H4 (cell line): ENCODE measurements around the gene UIMC1. TPM values are rescaled to one million over a fixed set of nuclear protein-coding genes. Genes with fewer than 3 reads are reported as not detected.

Source experiments
- DNase-seq: peaks from one replicate; pipeline ENCODE4 v3.0.0-alpha.2; 2015; ENCODE audit warnings: low spot score
- total RNA-seq: library from RNA; depleted of rRNA; stranded (reverse); fragments of >200 nt; shearing (Covaris generic); gene quantifications from 2 replicates; pipeline ENCODE4 v1.2.3, GENCODE V29; 2014

UIMC1 gene
- total RNA-seq, 1 experiment from 2014 or later, result 38.1 TPM

DNA sequence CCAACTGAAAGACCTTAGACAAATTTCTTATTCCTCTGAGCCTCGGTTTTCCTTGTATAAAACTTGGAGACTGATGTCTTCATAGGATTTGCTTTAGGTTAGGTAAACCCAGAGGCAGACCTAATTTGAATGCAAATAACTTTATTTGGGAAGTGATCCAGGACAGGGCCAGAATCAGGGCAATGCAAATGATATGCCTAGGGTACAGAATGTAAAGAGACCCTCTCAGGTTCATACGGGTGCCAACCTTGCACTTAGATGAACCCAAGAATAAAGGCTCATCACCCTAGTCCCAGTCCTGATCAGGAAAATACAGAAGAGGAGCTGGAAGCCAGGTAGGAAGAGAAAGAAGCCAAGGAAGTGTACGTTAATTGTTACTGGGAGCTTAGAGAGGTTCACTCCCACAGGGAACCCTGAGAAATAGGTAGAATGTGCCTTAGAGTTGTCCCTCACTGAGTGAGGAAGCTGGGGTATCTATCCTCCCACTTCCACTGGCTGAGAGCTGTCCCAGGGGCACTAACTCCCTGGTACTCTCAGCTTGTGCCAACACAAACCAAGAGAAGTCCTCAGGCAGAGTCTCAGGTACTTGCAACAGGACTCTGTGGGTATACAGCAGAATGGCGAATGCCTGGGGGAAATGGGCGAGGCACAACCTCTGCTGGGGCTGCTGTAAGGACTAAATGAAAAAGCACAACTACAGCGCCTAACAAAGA is 104.3 kb downstream of the UIMC1 start:
- no peak for DNase-seq

DNA sequence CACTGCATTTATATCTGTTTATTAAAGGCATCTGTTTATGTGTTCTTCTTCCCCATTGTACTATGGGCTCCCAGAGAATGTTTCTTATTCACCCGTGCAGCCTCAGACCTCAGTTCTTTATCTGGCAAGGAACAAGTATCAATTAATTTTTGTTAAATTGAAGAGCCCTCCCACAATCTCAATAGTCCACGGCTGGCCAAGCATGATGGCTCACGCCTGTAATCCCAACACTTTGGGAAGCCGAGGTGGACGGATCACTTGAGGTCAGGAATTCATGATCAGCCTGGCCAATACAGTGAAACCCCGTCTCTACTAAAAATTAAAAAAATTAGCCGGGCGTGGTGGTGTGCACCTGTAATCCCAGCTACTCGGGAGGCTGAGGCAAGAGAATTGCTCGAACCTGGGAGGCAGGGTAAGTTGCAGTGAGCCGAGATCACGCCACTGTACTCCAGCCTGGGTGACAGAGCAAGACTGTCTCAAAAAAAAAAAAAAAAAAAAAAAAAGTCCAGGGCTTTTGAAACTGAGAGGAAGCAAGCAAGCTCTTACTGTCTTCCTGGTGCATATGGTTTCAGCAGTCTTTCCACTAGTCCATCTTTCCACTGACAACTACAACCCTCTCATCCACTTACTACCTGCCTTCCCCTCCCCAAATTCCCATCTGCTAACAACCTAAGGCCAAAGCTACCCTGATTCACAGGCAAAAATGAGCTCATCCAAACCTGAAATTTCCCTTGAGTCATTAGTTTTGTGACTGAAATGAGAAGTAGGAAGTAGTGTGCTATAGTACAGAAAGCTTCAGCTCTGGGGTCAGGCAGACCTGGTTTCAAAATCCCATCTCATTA is 105.1 kb downstream of the UIMC1 start:
- no peak for DNase-seq

DNA sequence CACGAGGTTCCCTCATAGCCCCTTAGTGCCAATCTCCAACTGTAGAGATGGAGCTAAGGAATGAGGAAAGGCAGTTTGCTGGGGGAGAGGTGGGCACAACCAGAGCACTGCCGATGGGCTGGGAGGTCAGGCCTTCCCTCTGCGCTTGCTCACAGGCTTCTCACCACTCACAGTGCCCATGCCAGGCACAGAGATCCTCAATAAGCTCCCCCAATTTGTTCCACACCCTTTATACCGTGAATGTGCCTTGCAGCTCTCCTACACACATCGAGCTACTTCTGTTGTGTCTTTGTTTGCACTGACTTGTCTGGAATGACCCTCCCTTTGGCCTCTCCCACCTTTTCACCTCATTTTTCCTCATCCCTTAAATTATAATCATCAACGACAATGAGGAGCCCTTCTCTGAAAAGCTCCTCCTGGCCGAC is 105.8 kb downstream of the UIMC1 start:
- DNase-seq, result no peak

DNA sequence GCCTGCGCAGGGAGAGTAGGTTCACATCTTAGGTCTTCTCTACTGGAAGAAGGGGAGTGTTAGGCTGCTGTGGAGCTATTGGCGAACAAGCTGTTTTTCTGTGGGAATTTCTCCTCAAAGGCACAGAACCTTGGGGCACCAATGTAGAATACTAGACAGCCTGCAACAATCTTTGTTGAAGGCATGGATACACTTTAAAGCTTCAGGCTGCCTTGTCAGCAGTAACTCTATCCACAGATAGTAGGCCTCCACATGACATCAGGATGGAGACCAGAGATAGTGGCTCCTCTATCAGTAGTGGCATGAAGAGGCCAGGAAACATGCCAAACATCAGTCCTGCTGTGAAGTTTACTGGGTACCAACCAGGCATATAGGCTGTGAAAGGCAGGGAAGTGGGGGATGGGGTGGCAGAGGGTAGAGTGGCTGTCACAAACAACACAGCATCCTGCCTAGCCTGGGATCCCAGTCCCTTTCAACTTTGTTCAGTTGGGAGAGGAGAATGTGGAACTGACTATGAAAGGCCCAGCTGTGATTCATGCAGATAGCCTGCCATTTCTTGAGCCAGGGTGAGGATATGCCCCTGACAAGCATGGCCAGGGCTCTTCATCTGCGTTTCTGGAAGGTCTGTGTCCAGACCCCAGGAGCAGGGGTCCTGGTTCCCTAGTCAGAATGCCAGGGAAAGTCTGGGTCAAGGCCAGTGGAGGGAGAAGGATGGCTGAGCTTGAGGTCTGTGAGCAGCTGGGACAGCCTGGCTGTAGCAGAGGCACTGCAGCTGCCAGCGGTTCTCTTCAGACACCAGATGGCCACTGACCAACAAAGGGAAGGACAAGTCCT is 106.4 kb downstream of the UIMC1 start:
- no peak for DNase-seq

DNA sequence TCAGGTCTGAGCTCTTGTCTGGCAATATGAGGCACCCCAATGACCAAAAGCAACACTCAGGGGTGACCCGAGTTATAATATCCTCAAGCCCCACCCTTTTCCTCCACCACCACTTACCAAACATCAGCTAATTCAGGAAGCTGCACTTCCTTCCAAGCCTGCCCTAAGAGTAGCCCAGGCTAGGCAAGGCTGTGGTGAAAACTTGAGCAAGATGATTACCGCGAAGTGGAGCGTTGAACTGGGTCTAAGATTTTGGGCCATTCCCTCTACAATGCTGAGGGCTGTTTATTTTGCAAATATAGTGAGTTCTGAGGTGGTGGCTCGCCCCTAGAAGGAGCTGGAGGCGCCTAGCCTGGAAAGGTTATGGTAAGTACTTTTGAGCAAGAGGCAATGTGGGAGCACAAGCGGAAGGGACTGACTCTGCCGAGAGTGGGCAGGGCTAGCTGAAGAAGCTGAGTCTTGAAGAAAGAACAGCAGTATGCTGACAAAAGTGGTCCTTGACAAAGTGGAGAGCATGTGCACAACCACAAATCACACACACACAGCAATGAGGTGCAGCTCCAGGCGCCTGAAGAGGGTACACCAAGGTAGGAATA is 107.2 kb downstream of the UIMC1 start, which contains the start of gene HK3:
HK3 (minus strand) TSS at position 51 of the 596 bp plus-strand sequence. CDS start 3,187 bp downstream, outside the sequence.
- no peak for DNase-seq

DNA sequence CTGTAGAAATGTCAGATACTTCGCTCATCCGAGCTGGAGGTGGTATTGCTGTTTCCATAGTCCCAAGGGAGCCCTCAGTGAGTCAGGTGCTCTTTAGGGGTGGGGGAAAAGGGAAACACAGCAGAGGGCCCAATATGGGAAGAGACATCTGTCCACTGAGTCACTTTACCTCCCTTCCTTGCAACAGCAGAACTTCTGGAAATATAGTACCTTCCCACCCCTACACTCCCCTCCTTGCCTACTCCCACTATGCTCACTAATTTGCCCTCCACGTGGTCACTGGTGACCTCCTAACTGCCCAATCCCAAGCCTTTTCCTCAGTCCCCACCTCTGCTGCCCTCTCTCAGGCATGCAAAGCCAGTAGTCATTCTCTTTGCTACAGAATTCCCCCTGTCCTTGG is 109.3 kb downstream of the UIMC1 start:
- DNase-seq, result no peak

DNA sequence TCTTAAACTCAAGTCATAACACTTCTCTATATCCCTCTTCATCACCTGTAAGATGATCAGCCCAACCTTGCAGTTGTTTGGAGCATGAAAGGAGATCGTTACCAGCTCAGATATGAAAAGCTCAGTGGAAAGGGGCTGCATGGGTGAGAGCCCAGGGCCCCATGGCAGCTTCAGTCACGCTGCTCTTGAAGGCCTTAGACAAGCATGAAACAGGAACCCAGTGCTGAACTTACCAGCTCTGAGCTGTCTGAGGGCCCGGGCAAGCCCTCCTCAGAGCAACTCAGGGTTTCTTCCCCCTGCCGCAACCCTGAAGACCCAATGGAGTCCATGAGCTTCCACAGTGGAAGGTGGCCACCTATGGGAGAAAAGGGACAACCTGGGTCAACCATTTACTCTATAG is 110.7 kb downstream of the UIMC1 start:
- no peak for DNase-seq

DNA sequence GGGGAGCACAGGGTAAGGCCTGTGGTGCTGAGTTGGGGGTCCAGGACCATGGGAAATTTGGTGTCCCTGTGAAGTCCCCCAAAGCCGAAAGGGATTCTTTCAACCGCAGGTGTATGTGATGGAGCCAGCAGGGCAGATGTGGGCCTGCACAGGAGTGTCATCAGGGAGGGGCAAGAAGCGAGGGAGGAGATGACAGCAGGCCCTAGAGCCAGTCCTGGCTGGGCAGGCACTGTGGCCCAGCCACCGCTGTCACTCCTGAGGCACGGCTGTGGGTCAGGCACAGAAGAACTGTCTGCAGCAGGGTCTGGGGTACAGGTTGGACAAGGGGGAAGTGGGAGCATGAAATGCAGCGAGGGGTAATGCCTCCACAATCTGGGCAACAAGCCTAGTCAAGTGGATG is 112.3 kb downstream of the UIMC1 start:
- no peak for DNase-seq

DNA sequence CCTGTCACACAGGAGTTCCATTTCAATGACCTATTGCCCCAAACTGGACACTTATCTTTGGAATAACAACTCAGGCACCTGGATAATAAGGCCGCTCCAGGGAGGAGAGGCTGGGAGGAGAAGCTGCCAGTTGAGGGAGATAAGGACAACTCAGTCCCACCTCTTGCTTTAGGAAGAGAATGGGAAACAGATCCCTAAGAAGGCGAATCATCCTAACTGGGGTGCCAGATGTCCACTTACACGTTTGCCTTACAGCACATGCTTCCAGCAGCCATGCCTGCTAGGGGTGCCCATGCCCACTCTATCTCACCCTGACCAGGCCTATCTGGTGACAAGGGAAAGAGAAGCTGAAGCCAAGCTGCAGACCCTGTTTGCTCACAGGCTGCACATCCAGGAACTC is 113.9 kb downstream of the UIMC1 start:
- DNase-seq, result no peak

DNA sequence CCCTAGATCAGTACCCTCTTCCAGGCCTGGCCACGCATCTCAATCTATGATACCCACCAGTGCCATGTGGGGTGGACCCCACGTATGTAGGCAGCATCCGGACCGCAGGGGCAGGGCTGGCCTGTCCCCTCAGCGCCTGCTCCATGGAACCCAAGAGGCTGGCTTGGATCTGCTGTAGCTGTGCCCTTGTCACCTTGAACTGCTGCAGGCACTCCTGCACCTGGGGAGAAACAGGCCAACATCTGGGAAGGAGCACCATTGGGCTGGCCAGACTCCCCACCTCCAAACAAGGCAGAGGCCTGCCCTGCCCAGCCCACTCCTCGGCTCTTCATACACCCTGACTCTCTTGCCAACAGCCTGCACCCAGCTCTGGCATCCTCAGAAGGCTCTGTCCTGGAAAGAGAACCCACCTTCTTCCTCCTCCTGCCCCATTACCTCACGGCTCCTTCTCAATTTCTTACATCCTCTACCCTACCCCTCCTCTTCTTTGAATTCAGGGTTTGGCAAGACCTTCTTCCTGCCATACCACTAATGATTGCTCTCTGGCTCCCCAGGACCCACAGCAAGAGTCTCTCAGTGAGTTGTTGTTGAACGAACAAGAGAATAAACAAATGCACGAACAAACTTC is 115.1 kb downstream of the UIMC1 start:
- DNase-seq, result no peak

DNA sequence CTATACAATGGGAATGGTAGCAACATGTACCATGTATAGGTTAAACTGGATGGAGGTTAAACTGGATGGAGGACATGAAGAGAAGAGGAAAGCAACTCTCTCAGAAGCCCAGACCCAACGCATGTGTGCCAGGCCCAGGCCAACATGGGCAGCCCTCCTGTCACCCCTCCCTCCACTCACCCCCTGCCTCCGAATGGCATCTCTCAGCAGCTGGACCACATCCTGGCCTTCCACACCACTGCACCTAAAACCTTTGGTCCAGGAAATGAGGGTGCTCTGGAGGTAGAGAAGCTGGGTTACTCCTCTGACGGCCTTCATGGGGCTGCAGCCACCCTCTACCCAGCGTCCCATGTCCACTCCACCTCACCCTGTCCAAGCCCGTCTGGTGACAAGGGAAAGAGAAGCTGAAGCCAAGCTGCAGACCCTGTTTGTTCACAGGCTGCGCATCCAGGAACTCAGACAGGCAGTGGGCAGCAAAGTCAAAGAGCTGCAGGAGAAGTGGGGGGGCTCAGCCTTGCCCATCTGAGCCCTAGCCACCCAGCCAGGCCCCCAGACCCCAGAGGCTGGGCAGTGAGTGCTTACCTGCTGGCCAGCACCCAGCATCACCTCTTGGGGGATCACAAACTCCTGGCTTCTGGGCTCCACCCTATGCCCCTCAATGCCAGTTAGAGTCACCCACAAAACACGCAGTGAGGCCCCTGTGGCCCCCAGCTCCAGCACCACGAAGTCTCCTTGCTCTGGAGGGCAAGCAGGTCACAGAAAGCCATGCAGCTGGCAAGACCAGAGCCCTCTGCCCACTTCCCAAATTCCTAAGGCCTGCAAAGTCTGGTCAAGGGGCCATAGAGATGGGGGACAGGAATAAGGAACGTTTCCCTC is 115.9 kb downstream of the UIMC1 start:
- DNase-seq, result no peak

DNA sequence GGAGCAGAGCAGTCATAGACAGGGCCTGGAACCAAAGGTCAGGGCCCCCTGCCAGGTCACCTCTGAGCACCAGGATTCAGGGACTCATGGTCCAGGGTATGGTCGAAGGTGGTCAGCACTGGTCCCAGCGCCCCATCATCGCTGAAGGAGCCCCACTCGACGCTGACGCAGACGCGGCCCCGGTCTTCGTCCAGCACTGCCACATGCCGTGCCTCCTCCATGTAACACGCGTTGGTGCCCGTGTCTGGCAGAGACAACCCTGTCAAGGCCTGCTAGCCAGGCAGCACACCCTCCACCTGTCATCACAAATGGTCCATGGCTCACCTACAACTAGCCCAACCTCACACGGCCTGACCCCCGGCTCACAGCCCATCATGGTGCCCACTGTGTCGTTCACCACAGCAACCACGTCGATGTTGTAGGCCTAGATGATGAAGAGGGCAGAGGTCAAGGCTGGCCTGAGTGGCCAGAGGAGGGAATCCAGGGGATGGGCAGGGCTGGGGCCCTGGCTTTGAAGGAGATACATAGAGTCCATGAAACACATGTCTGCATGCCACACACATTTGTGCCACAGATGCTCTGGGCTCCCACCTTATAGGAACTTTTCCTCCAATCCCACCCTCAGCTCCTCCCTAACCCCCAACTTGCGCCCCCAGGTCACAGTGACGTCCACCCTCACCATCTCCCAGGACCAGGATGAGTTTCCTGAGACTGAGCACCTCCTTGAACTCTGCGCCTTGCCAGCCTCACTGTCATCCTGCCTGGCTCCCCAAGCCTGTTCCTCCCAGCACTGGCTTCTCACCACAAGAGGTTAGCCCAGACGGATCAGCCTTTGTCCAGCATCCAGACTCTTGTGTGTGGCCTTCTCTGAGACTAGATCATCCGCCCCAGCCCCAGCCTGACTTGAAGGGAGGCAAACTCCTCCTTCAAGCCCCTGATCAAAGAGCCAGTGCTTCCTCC is 117.0 kb downstream of the UIMC1 start:
- no peak for DNase-seq

DNA sequence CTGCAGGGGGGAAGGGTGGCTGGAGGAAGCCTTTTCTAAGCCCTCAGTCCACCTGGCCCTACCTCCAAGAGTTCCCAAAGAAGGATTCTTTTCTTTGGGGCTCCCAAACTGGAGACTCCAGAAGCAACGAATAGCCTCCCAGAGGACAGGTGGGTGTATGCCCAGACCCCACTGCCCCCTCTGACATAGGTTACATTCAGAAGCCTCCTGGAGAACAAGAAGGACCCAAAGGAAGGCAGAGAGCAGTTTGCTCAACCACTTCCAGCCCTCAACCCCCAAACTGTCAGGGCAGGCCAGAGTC is 117.8 kb downstream of the UIMC1 start:
- no peak for DNase-seq

DNA sequence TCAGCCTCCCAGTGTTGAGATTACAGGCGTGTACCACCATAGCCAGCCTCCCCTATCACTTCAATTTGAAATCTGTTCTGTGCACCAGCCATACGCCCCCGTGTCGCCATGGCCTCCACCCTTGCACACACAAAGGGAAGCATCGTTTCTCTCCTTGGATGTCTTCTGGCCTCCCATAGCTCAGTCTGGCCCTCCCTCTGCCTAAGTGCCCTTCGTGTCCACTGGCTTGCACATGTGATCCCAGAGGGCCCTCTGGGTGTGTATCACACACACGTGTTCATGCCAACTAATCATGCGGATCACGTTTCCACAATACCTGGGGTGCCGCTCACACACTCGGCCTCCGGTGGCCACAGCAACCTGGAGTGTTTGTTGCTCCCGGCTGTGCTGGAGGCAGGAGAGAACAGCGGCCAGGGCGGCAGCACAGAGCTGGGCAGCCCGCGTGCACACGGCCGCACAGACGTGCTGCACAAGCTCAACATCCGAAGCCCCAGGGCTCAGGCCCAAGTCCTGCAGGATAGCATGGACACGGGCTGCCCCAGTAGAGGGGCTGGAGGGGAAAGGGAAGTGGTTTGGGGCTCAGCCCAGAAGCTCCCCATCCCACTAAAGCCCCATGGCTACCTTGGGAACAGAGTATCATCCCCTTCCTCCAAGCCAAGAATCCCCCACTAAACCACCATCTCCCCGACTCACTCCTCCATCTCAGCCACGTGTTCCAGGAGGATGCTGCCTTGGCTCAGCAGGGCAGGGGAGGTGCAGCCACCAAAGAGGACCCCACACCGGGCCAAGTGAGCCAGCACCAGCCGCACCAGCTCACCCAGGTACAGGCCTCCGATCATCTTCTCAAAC is 118.3 kb downstream of the UIMC1 start:
- DNase-seq, result no peak

DNA sequence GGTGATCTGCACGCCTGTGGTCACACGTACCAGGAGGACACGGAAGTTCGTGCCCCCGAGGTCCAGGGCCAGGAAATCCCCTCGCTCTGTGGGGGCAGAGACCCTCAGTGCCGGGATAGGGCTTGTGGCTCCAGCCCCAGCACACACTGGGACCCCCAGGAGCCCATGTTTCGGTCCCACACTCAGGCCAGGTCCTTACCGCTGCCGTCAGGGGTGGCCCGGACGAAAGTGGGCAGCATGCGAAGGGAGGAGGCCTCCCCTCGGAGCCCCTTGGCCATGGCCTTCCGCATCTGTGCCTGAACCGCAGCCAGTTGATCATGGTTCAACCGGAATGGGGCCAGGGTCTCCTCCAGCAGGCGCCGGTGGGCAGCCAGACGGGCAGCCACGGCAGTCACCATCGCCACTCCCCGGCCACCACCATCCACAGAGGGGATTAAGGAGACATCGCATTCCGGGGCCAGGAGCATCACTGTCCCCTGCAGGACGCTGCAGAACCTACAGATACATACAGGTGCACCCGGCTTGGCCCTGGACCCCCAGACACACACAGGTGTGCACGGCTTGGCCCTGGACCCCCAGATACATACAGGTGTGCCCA is 119.2 kb downstream of the UIMC1 start:
- no peak for DNase-seq

DNA sequence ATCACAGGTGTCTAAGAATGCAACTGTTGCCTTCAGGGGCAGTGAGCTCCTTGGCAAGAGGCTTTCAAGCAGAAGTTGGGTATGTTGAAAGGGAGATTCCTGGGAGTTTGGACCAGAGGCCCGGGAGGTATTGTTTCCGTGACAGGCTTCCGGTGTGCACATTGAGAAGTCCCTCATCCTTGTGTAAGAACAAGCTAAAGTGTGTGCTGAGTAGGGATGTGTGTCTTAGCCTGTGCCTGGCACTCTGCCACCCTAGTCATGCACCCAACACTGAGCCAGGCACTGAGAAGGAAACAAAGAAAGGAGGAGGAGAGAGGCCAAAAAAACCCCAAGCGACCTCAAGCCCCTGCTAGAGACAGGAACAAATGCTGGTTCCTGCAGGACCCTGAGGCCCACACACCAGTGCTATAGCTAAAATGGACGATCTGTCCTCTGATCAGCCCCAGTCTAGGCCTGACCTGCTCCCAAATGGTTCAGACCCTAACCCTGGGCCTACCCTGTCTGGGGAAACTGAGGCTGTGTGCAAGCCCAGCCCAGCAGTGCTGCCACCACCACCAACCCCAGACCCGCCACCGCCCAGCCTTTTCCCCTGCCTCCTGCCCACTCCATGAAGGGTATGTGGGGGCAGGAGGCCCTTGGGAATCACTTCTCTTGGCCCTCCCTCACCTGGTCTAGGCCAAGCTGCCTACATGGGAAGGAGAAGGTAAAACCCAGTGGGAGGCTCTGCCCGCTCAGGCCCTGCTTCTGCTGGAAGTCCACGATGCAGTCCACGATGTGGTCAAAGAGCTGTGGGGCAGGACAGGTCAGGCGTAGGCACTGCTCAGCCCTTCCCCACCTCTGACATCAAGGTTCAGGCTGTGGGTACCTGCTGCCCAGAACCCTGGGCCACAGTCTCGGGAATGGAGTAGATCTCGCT is 120.0 kb downstream of the UIMC1 start:
- no peak for DNase-seq

DNA sequence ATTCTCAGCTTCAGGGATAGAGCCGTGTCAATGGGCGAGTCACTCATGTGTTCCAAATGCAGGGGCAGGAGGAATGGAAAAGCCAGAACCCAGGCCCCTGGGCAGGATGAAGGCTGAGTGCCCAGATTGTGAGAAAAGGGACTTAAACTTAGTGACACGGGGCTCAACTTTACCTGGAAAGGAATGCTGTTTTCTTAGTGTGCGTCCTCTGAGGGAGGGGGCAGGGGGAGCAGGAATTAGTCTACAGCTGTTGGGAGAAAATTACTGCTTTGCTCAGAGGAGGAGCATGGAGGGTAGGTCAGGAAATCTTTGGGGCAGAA is 122.0 kb downstream of the UIMC1 start:
- no peak for DNase-seq
